K562 (cell line): ENCODE measurements around the gene EPC2. TPM values are rescaled to one million over a fixed set of nuclear protein-coding genes. Genes with fewer than 3 reads are reported as not detected.

Experiments used
- BHLHE40 ChIP-seq: IDR thresholded peaks from 2 replicates; pipeline ENCODE4 v1.6.1; 2011; ENCODE audit warnings: low read length, improper control_type of control experiment
- CBX8 ChIP-seq: fragments of 200-600 bp; sonication (generic); IDR thresholded peaks from 2 replicates; pipeline ENCODE4 v1.6.1; 2012; ENCODE audit warnings: borderline replicate concordance, mixed run types, low read depth, mild to moderate bottlenecking, moderate library complexity, mixed read lengths, low read length, control low read depth, inconsistent platforms; ENCODE audit not compliant: poor library complexity, severe bottlenecking; ENCODE audit errors: extremely low read depth
- CCNT2 ChIP-seq: IDR thresholded peaks from 2 replicates; pipeline ENCODE4 v1.6.1; 2011; ENCODE audit warnings: borderline replicate concordance, low read depth, mild to moderate bottlenecking, moderate library complexity, mixed read lengths, low read length; ENCODE audit not compliant: insufficient read length; ENCODE audit errors: extremely low read depth
- CREB3 ChIP-seq: fragments of 450-650 bp; conservative IDR thresholded peaks from 2 replicates; pipeline ENCODE4 v1.6.1; 2016; ENCODE audit warnings: missing genetic modification characterization, low read depth, mild to moderate bottlenecking, missing compliant biosample characterization, moderate library complexity
- HOXB6 ChIP-seq: fragments of 250-450 bp; sonication (Bioruptor Pico); IDR thresholded peaks from 2 replicates; pipeline ENCODE4 v1.5.1; 2022; ENCODE audit warnings: mild to moderate bottlenecking, borderline replicate concordance
- HSF4 ChIP-seq: fragments of 250-450 bp; sonication (Bioruptor Pico); IDR thresholded peaks from 2 replicates; pipeline ENCODE4 v2.1.2; 2022; ENCODE audit warnings: mild to moderate bottlenecking, moderate library complexity, borderline replicate concordance
- KDM4B ChIP-seq, 2 experiments: fragments of 450-650 bp in 1 of 2; sonication (generic) in 1 of 2; IDR thresholded peaks; 2 replicates each; pipeline ENCODE4 v1.6.1; 2016 to 2017; ENCODE audit warnings: borderline replicate concordance in 2 of 2, antibody characterized with exemption in 1 of 2, low read depth in 1 of 2, mild to moderate bottlenecking in 1 of 2
- MTA3 ChIP-seq: fragments of 450-650 bp; formaldehyde crosslinking; IDR thresholded peaks from 2 replicates; pipeline ENCODE4 v1.6.1; 2017; ENCODE audit warnings: mild to moderate bottlenecking, borderline replicate concordance
- MYC ChIP-seq, 2 experiments: fragments of 250-450 bp in 1 of 2; sonication (Bioruptor Pico) in 1 of 2; IDR thresholded peaks; 2 replicates each; pipeline versions ENCODE4 v1.5.1 to v1.6.1; 2012 to 2021; ENCODE audit warnings: low read depth in 2 of 2, borderline replicate concordance in 1 of 2, improper control_type of control experiment in 1 of 2, low read length in 1 of 2, mild to moderate bottlenecking in 1 of 2, moderate library complexity in 1 of 2
- RAD21 ChIP-seq, 2 experiments: fragments of 250-450 bp in 1 of 2; fragments of 450-650 bp in 1 of 2; sonication (Bioruptor Pico) in 1 of 2; formaldehyde crosslinking in 1 of 2; IDR thresholded peaks in 1 of 2; conservative IDR thresholded peaks in 1 of 2; 2 replicates each; pipeline versions ENCODE4 v1.4.0 to v1.8.0; 2020 to 2022; ENCODE audit warnings: mild to moderate bottlenecking in 2 of 2, moderate library complexity in 1 of 2
- SRSF1 ChIP-seq: fragments of 200-400 bp; formaldehyde crosslinking; IDR thresholded peaks from 2 replicates; pipeline ENCODE4 v1.6.1; 2017; ENCODE audit warnings: mild to moderate bottlenecking, low read depth, low read length, moderate library complexity
- TCF7 ChIP-seq: sonication (generic); IDR thresholded peaks from 2 replicates; pipeline ENCODE4 v1.6.1; 2016; ENCODE audit warnings: antibody characterized with exemption, borderline replicate concordance
- ZC3H4 ChIP-seq: sonication (generic); formaldehyde crosslinking; IDR thresholded peaks from 2 replicates; pipeline ENCODE4 v1.9.0; 2021; ENCODE audit warnings: missing genetic modification reagents, borderline replicate concordance
- ZNF395 ChIP-seq: fragments of 200-800 bp; sonication (Bioruptor generic); IDR thresholded peaks from 2 replicates; pipeline ENCODE4 v1.6.1; 2017; ENCODE audit warnings: missing genetic modification characterization, missing compliant biosample characterization
- polyA plus RNA-seq, 8 experiments: library from polyadenylated mRNA; depleted of rRNA in 4 of 8; stranded (reverse) in 5 of 8; unstranded in 3 of 8; fragments of >200 nt; fragmentation: Nextera tagmentation in 2 of 8; fragmentation: Illumina TruSeq in 1 of 8; extraction: Ambion mirVana in 2 of 8; extraction: Trizol in 1 of 8; gene quantifications; 2 replicates each; pipeline versions ENCODE4 v1.2.1 to v1.2.3, GENCODE V29; 2011 to 2014; ENCODE audit warnings: inconsistent platforms in 1 of 8, missing spikeins in 1 of 8
- total RNA-seq, 7 experiments: library from RNA; depleted of rRNA in 6 of 7; stranded (reverse); fragments of >200 nt in 6 of 7; fragmentation: Illumina TruSeq in 2 of 7; extraction: Trizol in 2 of 7; gene quantifications; 2 replicates each; pipeline versions ENCODE4 v1.2.1 to v1.2.3, GENCODE V29; 2011 to 2021; ENCODE audit warnings: low replicate concordance in 1 of 7
- TF ChIP-seq, protein P1 (sequence below): fragments of 250-450 bp; sonication (Bioruptor Pico); IDR thresholded peaks from 2 replicates; pipeline ENCODE4 v1.9.0; 2021; ENCODE audit warnings: mild to moderate bottlenecking, inconsistent platforms

EPC2 gene
- total and polyA plus RNA-seq, 9 of the 15 experiments (the other 6 are each of a cell fraction or from before 2014, with no cell fraction given) = 7.0 to 35.8 (median 29.1) TPM

- TF ChIP-seq CBX8 (no peak), MYC (IDR thresholded peaks at IDR 0.05; ENCODE audit: low read depth, low read length) (0 out of 2 replicates have a peak, but pooled peaks have one; percentile 48), MYC (CRISPR knock-in tag; IDR thresholded peaks at IDR 0.05; ENCODE audit: borderline replicate concordance, low read depth) (0 out of 2 replicates have a peak, but pooled peaks have one; percentile 43), HSF4 (CRISPR knock-in tag) (no peak), RAD21 (CRISPR knock-in tag; conservative IDR thresholded peaks at IDR 0.05 in 1 of 2, IDR thresholded peaks at IDR 0.05 in 1 of 2) (peak; percentile 26 to 40; a peak in 3 of 4 replicates), KDM4B (IDR thresholded peaks at IDR 0.05; ENCODE audit: borderline replicate concordance in 2 of 2, low read depth in 1 of 2) (peak in 1 of 2 experiments; percentile 95; a peak in 2 of 4 replicates), TCF7 (no peak), ZNF395 (CRISPR knock-in tag) (no peak), BHLHE40 (peak; percentile 66; the same call in 1 of the 2 replicates), HOXB6 (CRISPR knock-in tag) (peak; percentile 2; the same call in 1 of the 2 replicates), ZC3H4 (CRISPR knock-in tag) (no peak), SRSF1 (peak; percentile 99), MTA3 (no peak), CREB3 (tag) (no peak), CCNT2 (peak; percentile 19)
- TF ChIP-seq, protein P1, sequence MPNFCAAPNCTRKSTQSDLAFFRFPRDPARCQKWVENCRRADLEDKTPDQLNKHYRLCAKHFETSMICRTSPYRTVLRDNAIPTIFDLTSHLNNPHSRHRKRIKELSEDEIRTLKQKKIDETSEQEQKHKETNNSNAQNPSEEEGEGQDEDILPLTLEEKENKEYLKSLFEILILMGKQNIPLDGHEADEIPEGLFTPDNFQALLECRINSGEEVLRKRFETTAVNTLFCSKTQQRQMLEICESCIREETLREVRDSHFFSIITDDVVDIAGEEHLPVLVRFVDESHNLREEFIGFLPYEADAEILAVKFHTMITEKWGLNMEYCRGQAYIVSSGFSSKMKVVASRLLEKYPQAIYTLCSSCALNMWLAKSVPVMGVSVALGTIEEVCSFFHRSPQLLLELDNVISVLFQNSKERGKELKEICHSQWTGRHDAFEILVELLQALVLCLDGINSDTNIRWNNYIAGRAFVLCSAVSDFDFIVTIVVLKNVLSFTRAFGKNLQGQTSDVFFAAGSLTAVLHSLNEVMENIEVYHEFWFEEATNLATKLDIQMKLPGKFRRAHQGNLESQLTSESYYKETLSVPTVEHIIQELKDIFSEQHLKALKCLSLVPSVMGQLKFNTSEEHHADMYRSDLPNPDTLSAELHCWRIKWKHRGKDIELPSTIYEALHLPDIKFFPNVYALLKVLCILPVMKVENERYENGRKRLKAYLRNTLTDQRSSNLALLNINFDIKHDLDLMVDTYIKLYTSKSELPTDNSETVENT (CRISPR knock-in tag) = peak; percentile 74; the same call in 1 of the 2 replicates
Observed at GRCh38 chr2:148644883-148645538, 460 bp downstream of the EPC2 start (continued).
